ENCODE data around the gene RUNX1. TPM values are rescaled to one million over a fixed set of nuclear protein-coding genes. Genes with fewer than 3 reads are reported as not detected.

RUNX1 gene
- total RNA-seq, 1 experiment from 2014 or later = 95.4 TPM

DNA sequence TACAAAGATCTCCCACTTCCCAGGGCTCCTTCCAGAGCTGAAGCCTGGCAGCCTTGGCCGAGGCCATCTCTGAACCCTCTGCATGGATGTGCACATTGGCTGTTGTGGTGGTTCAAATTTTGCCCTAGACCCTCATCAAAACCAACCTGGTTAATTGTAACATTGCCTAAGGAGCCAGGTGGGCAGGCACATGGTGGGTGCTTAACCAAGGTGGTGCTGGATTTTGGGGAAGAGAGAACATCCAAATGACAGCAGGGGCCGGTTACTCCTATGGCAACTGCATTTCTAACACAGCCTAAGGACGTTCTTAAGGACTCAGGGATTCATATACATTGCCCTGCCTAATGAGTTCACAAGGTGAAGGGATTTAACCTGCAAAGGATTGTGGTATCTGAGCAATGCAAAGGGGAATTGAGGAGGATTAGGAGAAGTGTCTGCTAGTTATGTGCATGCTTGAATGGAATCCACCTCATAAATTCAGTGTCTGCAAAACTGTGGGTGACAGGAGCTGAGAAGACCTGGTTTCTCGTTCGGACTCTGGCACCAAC, 10.3 kb downstream of the RUNX1 start:
- Mint-ChIP-seq H3K27ac (ENCODE audit: unreplicated experiment) (no peak overlapping the region), H3K9me3 (ENCODE audit: low read depth, unreplicated experiment) (no peaks in the 10 kb centered on the region), H3K4me3 (ENCODE audit: low read depth, unreplicated experiment) (no peak overlapping the region), H3K36me3 (ENCODE audit: insufficient read depth, unreplicated experiment) (no peaks in the 10 kb centered on the region), H3K27me3 (ENCODE audit: unreplicated experiment) (no peaks in the 10 kb centered on the region), H3K4me1 (ENCODE audit: low read depth, unreplicated experiment) (peaks cover 8% of the 10 kb centered on the region)
- DNase-seq = no peak
- TF ChIP-seq, protein P1, sequence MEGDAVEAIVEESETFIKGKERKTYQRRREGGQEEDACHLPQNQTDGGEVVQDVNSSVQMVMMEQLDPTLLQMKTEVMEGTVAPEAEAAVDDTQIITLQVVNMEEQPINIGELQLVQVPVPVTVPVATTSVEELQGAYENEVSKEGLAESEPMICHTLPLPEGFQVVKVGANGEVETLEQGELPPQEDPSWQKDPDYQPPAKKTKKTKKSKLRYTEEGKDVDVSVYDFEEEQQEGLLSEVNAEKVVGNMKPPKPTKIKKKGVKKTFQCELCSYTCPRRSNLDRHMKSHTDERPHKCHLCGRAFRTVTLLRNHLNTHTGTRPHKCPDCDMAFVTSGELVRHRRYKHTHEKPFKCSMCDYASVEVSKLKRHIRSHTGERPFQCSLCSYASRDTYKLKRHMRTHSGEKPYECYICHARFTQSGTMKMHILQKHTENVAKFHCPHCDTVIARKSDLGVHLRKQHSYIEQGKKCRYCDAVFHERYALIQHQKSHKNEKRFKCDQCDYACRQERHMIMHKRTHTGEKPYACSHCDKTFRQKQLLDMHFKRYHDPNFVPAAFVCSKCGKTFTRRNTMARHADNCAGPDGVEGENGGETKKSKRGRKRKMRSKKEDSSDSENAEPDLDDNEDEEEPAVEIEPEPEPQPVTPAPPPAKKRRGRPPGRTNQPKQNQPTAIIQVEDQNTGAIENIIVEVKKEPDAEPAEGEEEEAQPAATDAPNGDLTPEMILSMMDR (IDR thresholded peaks at IDR 0.05; ENCODE audit: unreplicated experiment) = no peak
- no TSS peak for BruUV-seq (replicated peaks)
- intact Hi-C loops (cut with micrococcal nuclease; ENCODE audit: unreplicated experiment) = no loop called here
- CTCF ChIA-PET = interaction anchor here (1.0 kb wide), 1 partner anchor 13 kb away, joined by 3 read pairs; no protein-coding TSS in a partner anchor

DNA sequence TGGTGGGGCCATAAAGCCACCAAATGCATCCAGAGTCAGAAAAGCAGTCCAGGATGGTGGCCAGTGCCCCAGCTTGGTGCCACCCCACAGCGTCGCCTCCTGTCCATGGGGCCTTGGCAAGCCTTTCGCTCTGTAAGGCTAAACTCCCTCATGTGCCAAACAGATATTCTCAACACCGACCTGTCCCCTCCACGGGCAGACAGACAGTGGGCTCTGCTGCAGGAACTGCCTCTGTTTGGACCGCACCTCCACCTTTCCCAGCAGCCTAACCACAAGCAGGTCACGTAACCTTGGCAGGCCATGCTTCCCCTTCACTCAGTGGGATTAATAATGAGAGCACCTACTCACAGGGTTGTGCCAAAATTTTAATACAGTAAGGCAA, 11.7 kb downstream of the RUNX1 start:
- Mint-ChIP-seq H3K9me3 (ENCODE audit: low read depth, unreplicated experiment) (peaks cover 3% of the 10 kb centered on the region), H3K36me3 (ENCODE audit: insufficient read depth, unreplicated experiment) (no peaks in the 10 kb centered on the region), H3K4me1 (ENCODE audit: low read depth, unreplicated experiment) (no peaks in the 10 kb centered on the region), H3K27ac (ENCODE audit: unreplicated experiment) (no peak overlapping the region), H3K27me3 (ENCODE audit: unreplicated experiment) (no peaks in the 10 kb centered on the region), H3K4me3 (ENCODE audit: low read depth, unreplicated experiment) (no peak overlapping the region)
- TF ChIP-seq, protein P1 (IDR thresholded peaks at IDR 0.05; ENCODE audit: unreplicated experiment) = no peak
- no peak for DNase-seq
- intact Hi-C loops (cut with micrococcal nuclease; ENCODE audit: unreplicated experiment) = no loop called here
- BruUV-seq (replicated peaks) = no TSS peak
- CTCF ChIA-PET = no interaction called here

DNA sequence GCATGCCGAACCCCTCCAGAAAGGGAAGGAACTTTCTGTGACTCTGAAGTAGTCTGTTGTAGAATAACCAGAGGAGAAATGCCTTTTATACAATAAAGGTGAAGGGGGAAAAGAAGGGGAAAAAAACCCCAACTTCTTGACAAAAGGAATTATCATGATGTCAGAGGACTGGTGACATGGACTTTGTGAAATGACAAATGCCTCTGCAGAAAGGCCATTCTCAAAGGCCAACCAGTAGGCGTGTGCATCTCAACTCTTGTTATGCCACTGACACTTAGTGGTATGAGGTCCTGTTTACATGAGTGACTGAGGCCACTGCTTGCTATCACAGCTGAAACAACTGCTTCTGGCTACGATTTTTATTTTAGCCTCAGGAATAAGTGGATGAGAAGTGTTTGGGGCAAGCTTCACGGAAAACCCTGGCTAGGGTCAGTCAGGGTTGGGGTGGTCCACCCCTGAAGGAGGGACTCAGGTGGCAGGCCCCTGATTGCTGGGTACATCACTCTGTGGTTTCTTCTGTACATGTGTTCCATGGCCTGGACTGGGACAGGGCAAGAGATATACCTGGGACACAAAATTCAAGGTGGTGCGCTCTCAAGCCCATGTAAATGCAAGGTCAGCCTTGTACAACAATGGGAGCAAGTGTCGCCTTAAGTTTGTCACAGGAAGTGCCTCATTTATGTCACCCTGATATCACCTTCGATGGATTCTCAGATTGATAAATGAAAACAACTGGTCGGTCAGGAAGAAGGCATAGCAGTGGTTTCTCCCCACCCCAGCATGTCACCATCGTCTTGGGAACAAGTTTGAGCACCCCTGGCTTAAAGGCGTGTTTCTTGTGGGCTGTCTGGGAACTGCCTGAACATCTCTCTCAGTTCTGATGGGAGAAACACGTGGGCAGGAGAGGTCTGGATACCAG, 12.4 kb downstream of the RUNX1 start:
- DNase-seq = no peak
- BruUV-seq (replicated peaks) = no TSS peak
- Mint-ChIP-seq H3K4me3 (ENCODE audit: low read depth, unreplicated experiment) (no peak overlapping the region), H3K9me3 (ENCODE audit: low read depth, unreplicated experiment) (peaks cover 3% of the 10 kb centered on the region), H3K4me1 (ENCODE audit: low read depth, unreplicated experiment) (no peaks in the 10 kb centered on the region), H3K27me3 (ENCODE audit: unreplicated experiment) (no peaks in the 10 kb centered on the region), H3K27ac (ENCODE audit: unreplicated experiment) (no peak overlapping the region), H3K36me3 (ENCODE audit: insufficient read depth, unreplicated experiment) (no peaks in the 10 kb centered on the region)
- CTCF ChIA-PET = no interaction called here
- TF ChIP-seq, protein P1 (IDR thresholded peaks at IDR 0.05; ENCODE audit: unreplicated experiment) = no peak
- intact Hi-C loops (cut with micrococcal nuclease; ENCODE audit: unreplicated experiment) = no loop called here

DNA sequence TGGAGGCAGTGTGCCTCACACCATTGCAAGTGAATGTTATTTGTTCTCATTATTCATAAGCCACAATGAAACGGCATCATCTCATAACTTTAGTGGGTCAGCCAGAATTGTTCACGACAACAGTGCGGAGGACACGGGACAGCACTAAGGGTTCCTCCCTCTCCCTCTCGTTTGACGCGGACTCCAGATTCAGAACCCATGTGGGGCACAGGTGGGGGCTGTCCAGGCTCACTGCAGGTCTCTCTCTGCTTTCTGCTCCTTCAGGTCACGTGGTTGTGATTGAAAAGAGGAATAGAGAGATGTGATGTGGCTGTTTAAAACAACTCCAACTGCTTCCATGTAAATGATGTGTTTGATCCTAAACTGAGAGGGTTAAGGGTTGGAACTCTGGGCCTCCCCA, 13.5 kb downstream of the RUNX1 start:
- no TSS peak for BruUV-seq (replicated peaks)
- Mint-ChIP-seq H3K9me3 (ENCODE audit: low read depth, unreplicated experiment) (peaks cover 3% of the 10 kb centered on the region), H3K27me3 (ENCODE audit: unreplicated experiment) (no peaks in the 10 kb centered on the region), H3K4me1 (ENCODE audit: low read depth, unreplicated experiment) (no peaks in the 10 kb centered on the region), H3K4me3 (ENCODE audit: low read depth, unreplicated experiment) (no peak overlapping the region), H3K27ac (ENCODE audit: unreplicated experiment) (no peak overlapping the region), H3K36me3 (ENCODE audit: insufficient read depth, unreplicated experiment) (no peaks in the 10 kb centered on the region)
- DNase-seq = no peak
- CTCF ChIA-PET = no interaction called here
- intact Hi-C loops (cut with micrococcal nuclease; ENCODE audit: unreplicated experiment) = no loop called here
- TF ChIP-seq, protein P1 (IDR thresholded peaks at IDR 0.05; ENCODE audit: unreplicated experiment) = no peak
